Activated naive CD4-positive, alpha-beta T cell treated with anti-CD3 and anti-CD28 coated beads, Interleukin-2, amount 50 U/mL, for 24 hours (primary cell): ENCODE data around the gene HOXD1.
A peak's percentile ranks its signal among the peaks of the same experiment; 100 is the strongest.

Experiments
- H3K27ac Mint-ChIP-seq: one replicate; pipeline ENCODE4 v1.8.0; 2021; ENCODE audit warnings: mild to moderate bottlenecking, mixed read lengths
- H3K27me3 Mint-ChIP-seq: one replicate; pipeline ENCODE4 v1.8.0; 2021; ENCODE audit warnings: mixed read lengths
- H3K36me3 Mint-ChIP-seq: one replicate; pipeline ENCODE4 v1.8.0; 2021; ENCODE audit warnings: mixed read lengths
- H3K4me1 Mint-ChIP-seq: one replicate; pipeline ENCODE4 v1.8.0; 2021; ENCODE audit warnings: mixed read lengths
- H3K4me3 Mint-ChIP-seq: one replicate; pipeline ENCODE4 v1.8.0; 2021; ENCODE audit warnings: mild to moderate bottlenecking, mixed read lengths
- H3K9me3 Mint-ChIP-seq: one replicate; pipeline ENCODE4 v1.8.0; 2021; ENCODE audit warnings: mixed read lengths

Gene HOXD1

DNA sequence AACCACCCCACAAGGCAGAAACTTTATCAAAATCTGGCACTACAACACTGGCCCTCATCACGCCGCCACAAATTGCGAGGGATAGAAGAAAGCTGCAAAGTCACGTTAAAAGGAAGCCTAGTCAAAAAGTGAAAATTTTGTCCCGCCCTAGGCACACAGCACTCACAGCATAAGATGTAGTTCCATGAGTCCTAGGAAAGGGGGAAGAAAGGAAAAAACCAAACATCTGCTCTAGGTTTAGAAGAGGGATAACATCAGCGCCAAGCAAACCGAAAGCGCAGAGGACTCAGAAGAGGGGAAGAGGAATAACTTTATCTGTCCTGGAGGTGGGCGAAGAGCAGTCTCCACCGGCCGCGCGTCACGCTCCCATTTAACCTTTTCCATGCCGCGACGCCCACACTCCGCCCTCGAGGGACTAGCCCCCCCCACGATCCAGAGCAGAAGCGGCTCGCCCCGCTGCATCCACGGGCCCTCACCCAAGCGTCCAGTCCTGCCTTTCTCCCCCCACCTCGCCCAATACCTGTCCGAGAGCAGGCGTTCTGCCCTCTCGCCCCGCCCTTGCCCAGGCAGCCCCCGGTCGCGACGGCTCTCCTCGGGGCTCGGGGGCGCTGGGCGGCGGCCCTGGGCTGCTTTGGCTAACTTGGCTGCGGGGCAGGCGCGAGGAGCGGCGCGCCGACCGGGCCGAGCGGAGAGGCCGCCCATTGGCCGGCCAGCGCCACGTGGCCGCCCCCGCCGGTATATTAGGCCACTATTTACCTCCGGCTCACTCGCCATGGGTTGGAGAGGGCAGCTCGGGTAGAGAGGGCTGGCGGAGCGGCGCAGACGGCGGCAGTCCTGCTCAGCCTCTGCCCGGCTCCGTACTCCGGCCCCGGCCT, at the start of gene HOXD1:
Gene HOXD1, plus strand, starts transcription at position 770 of the 875 bp plus-strand sequence. CDS start 134 bp downstream, outside the sequence.
- peak within 1 kb of the TSS; percentile 90 for H3K4me3 Mint-ChIP-seq
- no peak within 1 kb of the TSS for H3K27ac Mint-ChIP-seq
- H3K27me3 Mint-ChIP-seq: peaks cover 58% of the 10 kb centered on the region
- H3K9me3 Mint-ChIP-seq: peaks cover 6% of the 10 kb centered on the region
- H3K36me3 Mint-ChIP-seq: peaks cover 4% of the 10 kb centered on the region
- H3K4me1 Mint-ChIP-seq: peaks cover 17% of the 10 kb centered on the region

DNA sequence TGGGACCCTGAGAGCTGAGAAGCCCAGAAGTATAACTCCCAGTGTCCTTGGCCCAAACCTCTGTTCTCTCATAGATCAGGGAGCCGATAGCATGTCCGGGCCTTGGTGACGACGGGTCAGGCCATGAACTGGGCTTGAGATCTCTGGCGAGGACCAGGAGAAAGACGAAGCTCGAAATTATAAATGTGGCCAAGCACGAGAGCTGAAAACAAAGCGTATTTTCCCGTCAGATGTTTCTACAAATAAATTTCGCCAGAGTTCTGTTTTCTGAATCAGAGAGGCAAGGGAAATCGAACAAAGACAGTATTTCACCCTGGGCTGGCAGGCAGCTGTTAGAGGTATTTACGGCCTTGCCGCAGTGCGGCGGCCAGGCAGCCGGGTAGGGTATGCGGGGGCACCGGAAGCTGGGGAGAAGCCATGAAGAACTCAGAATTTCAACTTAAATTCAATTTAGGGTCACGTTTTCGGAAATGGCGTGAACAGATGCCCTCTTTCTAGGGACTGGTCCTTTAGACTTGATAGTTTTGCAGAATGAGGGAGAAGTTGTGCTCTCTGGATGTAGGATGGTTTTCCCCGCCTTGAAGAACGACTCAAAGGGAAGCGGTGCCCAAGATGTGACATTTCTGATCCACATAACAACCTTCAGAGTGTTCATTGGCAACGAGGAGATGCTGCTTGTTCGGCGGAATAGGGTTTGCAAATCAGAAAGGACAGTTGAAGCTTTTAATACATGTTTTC, 49.4 kb upstream of the HOXD1 start:
- H3K27me3 Mint-ChIP-seq: peaks cover 64% of the 10 kb centered on the region
- H3K36me3 Mint-ChIP-seq: peaks cover 5% of the 10 kb centered on the region
- H3K27ac Mint-ChIP-seq: no peak overlapping the region
- H3K9me3 Mint-ChIP-seq: peaks cover 9% of the 10 kb centered on the region
- no peak overlapping the region for H3K4me3 Mint-ChIP-seq
- H3K4me1 Mint-ChIP-seq: peaks cover 23% of the 10 kb centered on the region

GRCh38 chr2:176139661-176140512, 48.6 kb upstream of the HOXD1 start:
- H3K4me3 Mint-ChIP-seq: no peak overlapping the region
- H3K36me3 Mint-ChIP-seq: peaks cover 5% of the 10 kb centered on the region
- peaks cover 23% of the 10 kb centered on the region for H3K4me1 Mint-ChIP-seq
- peaks cover 63% of the 10 kb centered on the region for H3K27me3 Mint-ChIP-seq
- H3K27ac Mint-ChIP-seq: no peak overlapping the region
- peaks cover 9% of the 10 kb centered on the region for H3K9me3 Mint-ChIP-seq

DNA sequence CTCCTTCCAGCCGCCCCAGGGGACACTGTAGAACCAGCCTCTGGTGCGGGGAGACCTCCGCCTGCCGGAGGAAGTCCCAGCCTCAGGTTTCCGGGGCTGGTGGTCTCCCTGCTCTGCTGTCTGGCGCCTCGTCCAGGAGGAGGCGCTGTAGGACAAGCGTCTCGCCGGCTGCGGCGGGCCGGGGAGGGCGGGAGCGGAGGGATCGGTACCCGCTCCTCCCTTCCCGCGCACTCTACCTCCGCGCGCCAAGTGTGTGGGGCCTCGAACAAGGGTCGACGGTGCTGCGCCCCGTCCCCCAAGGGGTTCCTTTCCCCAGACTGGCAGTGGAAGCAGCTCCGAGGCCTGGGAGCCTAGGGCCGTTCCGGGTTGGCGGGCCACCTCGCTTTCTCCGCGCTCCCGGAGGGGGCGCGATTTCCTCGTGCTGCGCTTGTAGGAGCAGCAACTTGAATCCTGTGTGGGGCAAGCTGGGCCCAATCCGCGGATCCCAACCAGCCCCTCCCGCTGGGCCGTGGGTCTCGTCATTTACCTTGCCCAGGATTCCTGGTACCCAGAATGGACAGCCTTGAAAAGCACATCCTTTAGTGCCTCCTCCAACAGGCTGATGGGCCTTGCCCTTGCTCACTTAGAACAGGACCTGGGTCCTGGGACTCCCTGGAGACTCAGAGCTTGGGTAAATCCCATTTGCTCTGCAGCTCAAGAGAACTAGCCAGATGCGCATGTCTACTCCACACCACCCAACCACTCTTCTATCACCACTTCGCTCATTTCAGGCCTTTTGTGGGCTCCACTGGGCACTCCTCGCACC, 47.8 kb upstream of the HOXD1 start:
- H3K27me3 Mint-ChIP-seq: peaks cover 60% of the 10 kb centered on the region
- H3K4me1 Mint-ChIP-seq: peaks cover 18% of the 10 kb centered on the region
- no peak overlapping the region for H3K27ac Mint-ChIP-seq
- peaks cover 9% of the 10 kb centered on the region for H3K9me3 Mint-ChIP-seq
- peak overlapping the region; percentile 1 for H3K4me3 Mint-ChIP-seq
- peaks cover under 1% of the 10 kb centered on the region for H3K36me3 Mint-ChIP-seq

GRCh38 chr2:176142281-176142680, 46.2 kb upstream of the HOXD1 start:
- H3K9me3 Mint-ChIP-seq: peaks cover 9% of the 10 kb centered on the region
- no peak overlapping the region for H3K27ac Mint-ChIP-seq
- peaks cover 10% of the 10 kb centered on the region for H3K4me1 Mint-ChIP-seq
- no peaks in the 10 kb centered on the region for H3K36me3 Mint-ChIP-seq
- peaks cover 66% of the 10 kb centered on the region for H3K27me3 Mint-ChIP-seq
- no peak overlapping the region for H3K4me3 Mint-ChIP-seq

DNA sequence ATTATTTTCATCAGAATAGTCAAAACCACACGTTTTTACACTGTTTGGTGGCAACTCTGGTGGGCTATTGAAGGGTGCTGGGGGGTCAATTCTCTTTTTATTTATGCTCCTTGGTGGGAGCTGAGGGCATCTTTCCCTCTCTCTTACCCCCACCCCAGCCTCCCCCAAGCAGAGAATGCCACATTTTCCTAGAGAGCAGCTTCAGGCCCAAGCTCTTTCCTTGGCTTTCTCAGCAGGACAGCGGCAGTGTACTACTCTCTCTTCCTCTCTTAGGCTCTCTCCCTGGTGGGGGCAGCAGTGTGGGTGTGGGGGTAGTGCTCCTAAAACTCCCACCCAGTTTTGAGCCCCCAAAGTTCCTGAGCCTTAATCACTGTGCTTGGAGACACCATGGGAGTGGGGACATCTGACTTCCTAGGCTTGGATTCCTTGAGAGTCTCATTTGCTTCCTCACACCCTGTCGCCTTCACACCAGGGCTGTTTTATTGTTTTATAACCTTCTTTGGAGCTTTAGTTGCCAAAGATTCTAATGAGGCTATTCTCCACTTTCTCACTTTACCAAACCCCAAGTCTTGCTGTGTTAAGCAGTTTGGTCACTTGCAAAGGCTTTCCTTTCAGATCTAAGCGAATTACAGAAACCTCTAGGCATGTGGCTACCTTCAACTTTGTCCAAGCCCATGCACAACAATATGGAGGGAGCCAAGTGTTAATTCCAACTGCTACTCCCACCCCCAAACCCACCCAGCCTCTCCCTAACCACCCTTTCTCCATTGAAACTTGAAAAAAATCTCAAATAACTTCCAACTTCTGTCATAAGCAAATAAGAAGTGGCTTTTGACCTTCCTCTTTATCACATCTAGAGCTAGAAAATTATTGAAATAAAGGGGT, 43.1 kb upstream of the HOXD1 start:
- Mint-ChIP-seq H3K9me3 (peaks cover 2% of the 10 kb centered on the region), H3K27ac (no peak overlapping the region), H3K27me3 (peaks cover 67% of the 10 kb centered on the region), H3K4me1 (no peaks in the 10 kb centered on the region), H3K4me3 (no peak overlapping the region), H3K36me3 (peaks cover 2% of the 10 kb centered on the region)

GRCh38 chr2:176146101-176146500, 42.4 kb upstream of the HOXD1 start:
- Mint-ChIP-seq H3K4me1 (no peaks in the 10 kb centered on the region), H3K36me3 (peaks cover 3% of the 10 kb centered on the region), H3K27ac (no peak overlapping the region), H3K27me3 (peaks cover 70% of the 10 kb centered on the region), H3K9me3 (peaks cover 5% of the 10 kb centered on the region), H3K4me3 (no peak overlapping the region)

- H3K27ac Mint-ChIP-seq: no peak overlapping the region
- H3K4me3 Mint-ChIP-seq: no peak overlapping the region
- peaks cover 3% of the 10 kb centered on the region for H3K36me3 Mint-ChIP-seq
- peaks cover 5% of the 10 kb centered on the region for H3K9me3 Mint-ChIP-seq
- H3K27me3 Mint-ChIP-seq: peaks cover 69% of the 10 kb centered on the region
- H3K4me1 Mint-ChIP-seq: no peaks in the 10 kb centered on the region
Observed at GRCh38 chr2:176146645-176147044, 41.8 kb upstream of the HOXD1 start.

DNA sequence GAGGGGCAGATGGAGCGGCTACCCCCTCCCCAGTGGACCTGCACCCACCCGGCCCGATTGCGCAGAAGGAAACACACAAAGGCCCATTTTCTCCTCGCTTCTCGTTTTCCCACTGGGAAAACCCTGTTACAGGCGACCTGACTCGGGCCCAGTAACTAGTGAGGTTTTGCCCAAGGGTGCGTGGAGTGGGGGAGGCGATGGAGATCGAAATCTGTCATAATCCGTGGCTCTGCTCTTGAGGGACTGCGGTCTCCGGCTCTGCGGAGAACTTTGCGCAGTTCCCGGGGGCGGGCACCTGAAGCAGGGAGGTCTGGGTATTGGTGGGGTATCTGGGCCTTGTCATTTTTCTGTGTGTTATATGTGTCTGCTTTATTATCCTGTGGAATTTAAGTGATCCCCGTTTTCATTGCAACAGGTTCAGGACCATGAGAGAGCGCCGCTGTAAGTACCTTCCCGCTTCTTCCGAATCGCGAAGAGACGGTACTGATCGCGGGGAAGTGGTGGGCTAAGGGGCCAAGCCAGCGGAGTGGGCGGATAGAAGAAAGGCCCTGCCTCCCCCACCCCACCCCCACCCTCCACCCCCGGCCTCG, 41.2 kb upstream of the HOXD1 start:
- peaks cover 66% of the 10 kb centered on the region for H3K27me3 Mint-ChIP-seq
- H3K27ac Mint-ChIP-seq: no peak overlapping the region
- H3K9me3 Mint-ChIP-seq: peaks cover 5% of the 10 kb centered on the region
- peaks cover 3% of the 10 kb centered on the region for H3K36me3 Mint-ChIP-seq
- no peaks in the 10 kb centered on the region for H3K4me1 Mint-ChIP-seq
- no peak overlapping the region for H3K4me3 Mint-ChIP-seq

DNA sequence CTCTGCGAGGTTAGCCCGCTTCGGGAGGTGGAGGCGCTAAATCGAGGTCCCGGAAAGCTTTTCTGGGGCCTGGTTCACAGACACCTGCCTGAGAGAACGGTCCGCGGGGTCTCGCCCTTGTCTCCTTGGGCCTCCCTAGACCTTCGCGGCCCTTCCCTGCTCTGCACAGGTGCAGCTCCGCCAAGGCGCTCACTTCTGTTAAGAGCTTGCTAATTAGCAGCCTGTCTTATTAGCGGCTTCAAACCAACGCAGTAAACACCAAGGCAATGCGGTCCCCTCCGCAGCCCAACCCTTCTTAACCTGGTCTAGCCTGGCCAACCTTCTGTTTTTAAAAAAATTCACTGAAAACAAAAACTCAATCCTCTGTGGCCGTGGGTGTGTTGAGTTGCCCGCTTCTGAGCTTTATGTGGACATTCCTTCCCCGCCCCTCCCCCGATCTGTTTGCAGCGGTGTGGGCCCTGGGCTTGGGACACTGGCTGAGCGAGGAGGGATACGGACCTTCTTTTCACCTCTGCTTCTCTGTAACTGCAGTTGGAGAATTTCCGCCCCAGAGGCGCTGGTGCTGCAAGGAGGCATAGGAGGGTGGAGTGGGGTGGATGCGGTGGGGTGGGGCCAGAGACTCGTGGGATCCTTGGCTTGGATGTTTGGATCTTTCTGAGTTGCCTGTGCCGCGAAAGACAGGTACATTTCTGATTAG, 40.5 kb upstream of the HOXD1 start:
- peaks cover 67% of the 10 kb centered on the region for H3K27me3 Mint-ChIP-seq
- peaks cover 5% of the 10 kb centered on the region for H3K9me3 Mint-ChIP-seq
- H3K4me3 Mint-ChIP-seq: no peak overlapping the region
- peaks cover 3% of the 10 kb centered on the region for H3K36me3 Mint-ChIP-seq
- H3K27ac Mint-ChIP-seq: no peak overlapping the region
- no peaks in the 10 kb centered on the region for H3K4me1 Mint-ChIP-seq

GRCh38 chr2:176148751-176149421, 39.6 kb upstream of the HOXD1 start:
- Mint-ChIP-seq H3K4me3 (no peak overlapping the region), H3K27me3 (peaks cover 67% of the 10 kb centered on the region), H3K36me3 (peaks cover 3% of the 10 kb centered on the region), H3K9me3 (peaks cover 5% of the 10 kb centered on the region), H3K27ac (no peak overlapping the region), H3K4me1 (no peaks in the 10 kb centered on the region)

GRCh38 chr2:176149481-176149938, 39.0 kb upstream of the HOXD1 start:
- peaks cover 3% of the 10 kb centered on the region for H3K36me3 Mint-ChIP-seq
- H3K4me1 Mint-ChIP-seq: no peaks in the 10 kb centered on the region
- H3K27me3 Mint-ChIP-seq: peaks cover 68% of the 10 kb centered on the region
- no peak overlapping the region for H3K4me3 Mint-ChIP-seq
- no peak overlapping the region for H3K27ac Mint-ChIP-seq
- H3K9me3 Mint-ChIP-seq: peaks cover 5% of the 10 kb centered on the region
